Measurements from ENCODE around the gene EXOC3L1.

Gene EXOC3L1

GRCh38 chr16:67187175-67187890 lies 2.6 kb downstream of the EXOC3L1 start:
- POLR2A ChIA-PET, result no interaction called here
- no peak for TF ChIP-seq CTCF (IDR thresholded peaks at IDR 0.05; ENCODE audit: insufficient read depth, low read length, missing control alignments)
- H3K4me3 ChIP-seq (ENCODE audit: low read depth, low read length), result no peak overlapping the region
- no peak for DNase-seq (ENCODE audit: low read depth, low spot score)
- CTCF ChIA-PET, result interaction anchor here (0.9 to 10.2 kb wide), 8 partner anchors 11 to 236 kb away, joined by 4 to 128 read pairs (median 44); partner anchors contain the start of genes CES3, ELMO3, FBXL8 and NOL3

- TF ChIP-seq CTCF (IDR thresholded peaks at IDR 0.05; ENCODE audit: insufficient read depth, low read length, missing control alignments), result no peak
- no peak for DNase-seq (ENCODE audit: low read depth, low spot score)
- CTCF ChIA-PET, result interaction anchor here (0.8 to 10.2 kb wide), 10 partner anchors 14 to 240 kb away, joined by 3 to 128 read pairs (median 26); partner anchors contain the start of genes CES3, FBXL8, NOL3 and TRADD
- POLR2A ChIA-PET, result no interaction called here
- no peak overlapping the region for H3K4me3 ChIP-seq (ENCODE audit: low read depth, low read length)
Measured at GRCh38 chr16:67186550-67186950, 3.4 kb downstream of the EXOC3L1 start.

GRCh38 chr16:67185651-67186134 lies 4.2 kb downstream of the EXOC3L1 start:
- TF ChIP-seq CTCF (IDR thresholded peaks at IDR 0.05; ENCODE audit: insufficient read depth, low read length, missing control alignments), result no peak
- ChIA-PET CTCF (interaction anchor here (0.9 to 10.2 kb wide), 41 partner anchors 9 to 290 kb away, joined by 3 to 128 read pairs (median 5); partner anchors contain the start of genes B3GNT9, CES3, CES4A and FBXL8), POLR2A (interaction anchor here (1.6 kb wide), 1 partner anchor 62 kb away, joined by 4 read pairs; the partner anchor contains the start of gene FHOD1)
- no peak overlapping the region for H3K4me3 ChIP-seq (ENCODE audit: low read depth, low read length)
- no peak for DNase-seq (ENCODE audit: low read depth, low spot score)

- POLR2A ChIA-PET, result interaction anchor here (1.6 kb wide), 1 partner anchor 62 kb away, joined by 4 read pairs; the partner anchor contains the start of gene FHOD1
- no peak overlapping the region; the same call in 1 of the 2 replicates for H3K4me3 ChIP-seq (ENCODE audit: low read depth, low read length)
- peak; percentile 99 for TF ChIP-seq CTCF (IDR thresholded peaks at IDR 0.05; ENCODE audit: insufficient read depth, low read length, missing control alignments)
- CTCF ChIA-PET, result interaction anchor here (0.9 to 10.2 kb wide), 42 partner anchors 9 to 290 kb away, joined by 3 to 128 read pairs (median 5); partner anchors contain the start of genes B3GNT9, CES3, CES4A and FBXL8
- peak; percentile 44 for DNase-seq (ENCODE audit: low read depth, low spot score)
Measured at GRCh38 chr16:67184995-67185650, 4.8 kb downstream of the EXOC3L1 start.

GRCh38 chr16:67184453-67184994 lies 5.4 kb downstream of the EXOC3L1 start:
- no peak for DNase-seq (ENCODE audit: low read depth, low spot score)
- CTCF ChIA-PET, result interaction anchor here (0.7 to 10.2 kb wide), 40 partner anchors 10 to 289 kb away, joined by 3 to 128 read pairs (median 6); partner anchors contain the start of genes B3GNT9, CES3, CES4A and FBXL8
- no peak for TF ChIP-seq CTCF (IDR thresholded peaks at IDR 0.05; ENCODE audit: insufficient read depth, low read length, missing control alignments)
- H3K4me3 ChIP-seq (ENCODE audit: low read depth, low read length), result peak overlapping the region; percentile 74
- POLR2A ChIA-PET, result interaction anchor here (1.6 kb wide), 1 partner anchor 63 kb away, joined by 4 read pairs; the partner anchor contains the start of gene FHOD1

Data from AG04449 (cell line).